T1000 (cell line): ENCODE data around the gene KCNE3.

ENCODE experiments used
- DNase-seq: peaks from one replicate; lab custom pipeline; 2025; ENCODE audit warnings: mixed read lengths; lab: John Stamatoyannopoulos, UW

KCNE3 gene

DNA sequence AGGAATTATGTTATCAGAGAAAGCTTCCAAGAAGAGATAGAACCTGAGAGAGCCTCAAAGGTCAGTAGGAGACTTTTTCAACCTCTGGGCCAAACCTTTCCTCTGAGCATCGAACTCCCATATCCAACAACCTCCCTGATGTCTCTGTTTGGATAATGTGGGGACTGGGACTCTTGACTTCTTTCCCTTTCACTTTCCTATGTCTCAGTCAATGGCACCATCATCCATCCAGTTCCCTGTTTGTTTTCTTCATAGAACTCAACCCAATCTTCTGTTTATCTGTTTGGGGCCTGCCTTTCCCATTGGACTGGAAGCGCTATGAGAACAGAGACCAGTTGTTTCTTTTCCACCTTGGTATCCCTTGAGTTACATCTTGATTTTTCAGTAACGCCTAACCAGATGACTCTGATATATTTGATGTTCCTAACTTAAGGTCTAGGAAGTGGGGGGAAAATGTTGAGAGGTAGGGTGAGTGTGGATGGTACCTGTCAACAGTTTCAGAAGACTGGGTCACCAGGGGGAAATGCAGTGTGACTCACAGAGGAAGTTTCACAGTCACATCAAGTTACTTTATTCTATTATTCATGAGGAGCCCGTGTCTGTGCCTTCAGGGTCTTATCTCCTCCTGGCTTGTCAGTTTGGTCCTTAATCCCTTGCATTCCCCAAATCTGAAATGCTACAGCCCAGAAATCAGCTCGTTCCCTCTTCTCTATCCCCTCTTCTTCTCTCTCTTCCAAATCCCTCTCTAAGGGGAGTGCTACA, 4.5 kb upstream of the KCNE3 start:
- no peak for DNase-seq

DNA sequence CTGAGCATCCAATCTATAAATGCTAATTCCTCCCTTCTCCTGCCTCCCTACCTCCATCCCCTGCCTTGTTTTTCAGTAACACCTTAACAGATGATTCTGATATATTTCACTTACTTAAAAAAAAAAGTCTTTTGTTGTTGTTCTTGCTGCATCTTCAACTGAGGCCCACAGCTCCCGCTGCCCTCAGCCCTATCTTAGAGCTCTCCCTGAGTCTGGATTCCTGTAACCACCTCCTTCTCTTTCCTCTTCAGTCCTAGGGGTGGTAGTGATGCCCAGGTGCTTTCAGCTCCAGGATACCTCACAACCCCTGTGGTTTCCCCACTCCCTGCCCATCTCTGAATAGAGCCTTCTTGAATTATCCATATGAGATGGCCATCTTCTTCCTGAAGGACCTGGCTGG, 3.7 kb upstream of the KCNE3 start:
- DNase-seq, result no peak

DNA sequence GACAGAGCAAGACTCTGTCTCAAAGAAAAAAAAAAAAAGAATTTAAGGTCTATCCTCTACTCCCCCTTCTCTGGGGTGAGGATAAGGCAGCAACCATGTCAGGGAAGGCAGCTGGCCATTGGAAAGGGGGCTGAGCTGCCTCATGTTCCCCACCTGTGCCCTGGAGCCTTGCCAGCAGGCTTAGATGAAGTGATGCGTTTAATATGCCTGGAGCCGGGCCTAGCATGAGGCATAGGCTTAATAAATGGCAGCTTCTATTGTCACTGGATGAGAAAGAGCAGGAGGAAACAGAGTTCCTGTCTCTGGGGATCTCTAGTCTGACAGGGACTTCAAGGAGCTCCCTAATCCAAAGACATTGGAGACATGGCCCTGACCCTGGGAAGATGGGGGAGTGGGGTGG, 3.2 kb upstream of the KCNE3 start:
- DNase-seq, result no peak

DNA sequence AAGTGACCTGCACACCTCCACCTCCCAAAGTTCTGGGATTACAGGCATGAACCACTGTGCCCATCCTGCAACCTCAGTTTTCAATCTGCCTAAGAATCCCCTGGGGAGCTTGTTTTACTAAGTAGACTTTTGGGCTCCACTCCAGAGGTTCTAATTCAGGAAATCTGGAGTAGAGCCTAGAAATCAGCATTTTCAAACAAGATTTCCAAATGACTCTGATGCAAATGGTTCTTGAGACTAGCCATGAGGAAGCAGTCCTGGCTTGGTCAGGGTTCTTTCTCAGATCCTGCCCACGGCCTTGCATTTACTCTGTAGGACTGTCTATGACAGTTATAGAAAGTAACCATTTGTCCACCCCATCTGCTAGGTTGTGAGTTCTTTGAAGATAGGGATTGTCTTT, 1.6 kb upstream of the KCNE3 start:
- DNase-seq, result no peak

DNA sequence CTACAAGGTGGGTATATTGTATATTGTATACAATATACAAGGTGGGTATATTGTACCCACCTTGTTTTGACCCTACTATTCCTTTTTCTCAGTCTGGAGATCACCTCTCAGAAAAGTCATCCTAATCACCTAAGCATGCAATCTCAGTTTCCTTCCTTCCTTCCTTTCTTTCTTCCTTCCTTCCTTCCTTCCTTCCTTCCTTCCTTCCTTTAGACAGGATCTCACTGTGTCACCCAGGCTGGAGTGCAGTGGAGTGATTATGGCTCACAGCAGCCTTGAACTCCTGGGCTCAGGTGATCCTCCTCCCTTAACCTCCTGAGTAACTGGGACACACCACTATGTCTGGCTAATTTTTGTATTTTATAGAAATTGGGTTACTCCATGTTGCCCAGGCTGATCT, 1.2 kb upstream of the KCNE3 start:
- DNase-seq, result no peak

DNA sequence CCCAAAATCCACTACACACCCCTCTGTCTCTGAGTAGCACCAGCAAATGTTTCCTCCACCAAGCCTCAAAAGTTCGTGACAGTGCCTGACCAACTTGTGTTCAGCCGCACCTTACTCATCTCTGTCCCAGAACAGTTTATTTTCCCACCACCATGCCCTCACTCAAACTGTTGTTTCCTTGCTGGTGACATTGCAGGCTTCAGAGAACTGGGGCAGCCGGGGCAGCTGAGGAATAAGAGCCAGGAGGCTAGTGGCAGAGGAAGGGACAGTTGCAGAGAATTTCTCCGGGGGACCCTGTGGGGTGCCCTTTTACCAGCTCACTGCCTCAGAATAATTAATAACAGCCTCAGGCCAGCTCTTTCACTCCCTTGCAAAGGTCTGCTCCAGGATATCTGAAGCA, 709 bp upstream of the KCNE3 start:
- no peak for DNase-seq

DNA sequence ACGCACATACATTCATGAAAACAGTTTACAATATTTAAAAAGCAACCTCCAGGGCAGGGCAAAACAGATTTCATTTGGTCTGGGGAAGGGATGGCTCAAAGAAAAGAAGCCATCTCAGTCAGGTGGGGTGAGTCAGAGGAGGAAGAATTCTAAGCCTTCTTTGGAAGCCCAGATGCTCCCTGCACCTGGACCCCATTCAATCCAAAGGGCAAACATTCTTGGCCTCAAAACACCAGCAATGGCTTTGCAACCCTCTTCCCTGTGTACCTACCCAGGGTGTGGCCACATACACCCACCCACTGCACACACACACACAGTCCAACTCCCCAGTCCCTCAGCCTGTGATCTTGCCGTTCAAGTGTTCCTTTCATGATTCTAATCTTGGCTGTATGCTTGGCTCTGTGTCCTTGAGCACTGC, 2.0 kb downstream of the KCNE3 start:
- DNase-seq, result no peak

DNA sequence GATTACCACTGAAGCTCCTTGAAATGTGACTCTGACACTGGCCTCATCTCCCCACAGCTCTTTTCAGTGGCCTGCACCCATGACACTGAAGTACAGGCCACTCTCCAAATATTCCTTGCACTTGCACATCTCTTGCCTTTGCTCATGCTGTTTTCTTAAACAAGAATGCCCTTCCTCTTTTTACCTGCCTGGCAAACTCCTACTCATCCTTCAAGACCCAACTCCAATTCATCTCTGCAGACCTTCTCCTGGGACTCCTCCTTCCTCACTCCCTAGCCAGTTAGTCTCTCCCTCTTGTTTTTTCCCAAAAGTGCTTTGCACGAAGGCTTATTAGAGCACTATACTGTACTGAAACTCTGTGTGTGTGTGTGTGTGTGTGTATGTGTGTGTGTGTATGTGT, 2.6 kb downstream of the KCNE3 start:
- no peak for DNase-seq

DNA sequence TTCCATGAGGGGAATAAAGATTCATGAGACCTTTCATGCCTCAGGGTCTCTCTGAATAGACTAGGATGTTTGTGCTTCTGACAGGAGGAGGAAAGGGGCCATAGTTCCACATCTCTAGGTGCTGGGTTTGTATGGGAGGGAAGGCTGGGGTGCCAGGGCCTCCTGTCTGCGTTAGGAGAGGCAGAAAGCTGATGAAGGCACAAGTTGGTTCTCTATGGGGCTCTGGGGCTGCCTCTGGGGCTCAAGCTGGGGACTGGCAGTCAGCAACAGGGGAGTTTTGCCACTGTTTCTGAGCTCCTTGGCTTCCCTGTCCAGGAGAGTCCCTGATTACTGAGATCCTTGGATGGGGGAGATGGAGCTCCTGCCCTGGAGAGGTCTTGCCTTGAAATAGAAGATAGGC, 4.1 kb downstream of the KCNE3 start:
- no peak for DNase-seq

DNA sequence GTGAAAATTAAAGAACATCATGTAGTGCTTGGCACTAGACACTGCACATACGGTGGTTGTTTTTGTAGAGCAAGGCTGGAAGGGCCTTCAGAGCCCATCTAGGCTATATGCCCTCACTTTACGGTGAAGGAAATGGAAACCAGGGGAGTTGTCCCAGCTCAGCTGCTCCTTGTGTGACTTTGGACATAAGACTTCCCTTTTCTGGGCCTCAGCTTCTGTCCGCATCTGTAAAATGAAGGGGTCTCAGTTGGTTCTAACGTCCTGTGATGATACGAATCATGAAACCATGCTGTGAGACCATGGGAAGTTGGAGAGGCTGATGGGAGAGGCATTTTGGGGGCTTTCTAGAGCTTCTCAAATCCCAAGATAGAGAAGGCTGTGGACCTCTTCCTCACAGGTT, 4.7 kb downstream of the KCNE3 start:
- DNase-seq, result no peak

DNA sequence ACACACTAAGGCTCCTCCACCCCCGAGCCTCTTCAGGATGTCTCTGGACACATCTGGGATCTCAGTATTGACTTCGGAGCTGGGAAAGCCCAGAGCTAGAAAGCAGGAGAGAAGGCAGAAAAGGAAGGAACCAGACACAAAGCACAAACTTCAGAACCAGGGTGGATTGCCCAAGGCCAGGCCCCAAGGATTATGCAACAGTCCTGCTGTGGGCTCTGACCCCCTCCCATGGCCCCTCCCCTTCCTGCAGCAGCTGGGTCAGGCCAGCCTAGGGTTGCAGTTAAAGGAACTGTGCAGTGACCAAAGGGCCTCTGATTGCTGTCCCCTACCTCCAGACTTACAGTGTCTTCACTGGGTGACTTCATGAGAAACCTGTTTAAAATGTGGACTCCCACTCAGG, 5.3 kb downstream of the KCNE3 start:
- DNase-seq, result no peak

DNA sequence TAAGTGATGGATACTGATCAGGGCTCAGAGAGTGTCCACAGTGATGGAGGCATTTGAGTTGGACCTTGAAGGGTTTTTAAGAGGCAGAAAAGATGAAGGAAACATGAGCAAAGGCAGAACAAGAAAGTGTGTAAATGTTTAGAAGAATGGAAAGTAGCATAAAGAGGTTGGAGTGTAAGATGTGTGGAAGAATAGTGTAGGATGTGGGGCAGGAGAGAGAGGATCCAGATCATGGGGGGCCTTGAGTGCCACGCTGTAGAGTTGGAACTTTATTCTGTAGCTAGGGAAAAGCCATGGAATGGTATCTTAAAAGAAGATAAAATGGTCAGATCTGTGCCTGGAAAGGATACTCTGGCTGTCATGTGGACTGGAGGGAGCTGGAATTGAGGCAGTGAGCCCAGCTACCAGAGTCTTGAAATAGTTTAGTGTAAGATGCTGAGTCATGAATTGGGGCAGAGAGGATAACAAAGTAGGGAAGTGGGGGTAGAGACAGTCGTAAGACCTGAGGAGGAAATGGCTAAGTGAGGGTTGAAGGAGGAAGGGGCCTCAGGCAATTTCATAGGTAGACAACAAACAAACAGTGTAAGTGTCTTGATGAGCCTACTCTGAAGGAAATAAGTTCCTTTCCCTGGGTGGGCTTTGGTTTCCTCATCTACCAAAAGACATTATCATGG, 6.7 kb downstream of the KCNE3 start:
- no peak for DNase-seq

DNA sequence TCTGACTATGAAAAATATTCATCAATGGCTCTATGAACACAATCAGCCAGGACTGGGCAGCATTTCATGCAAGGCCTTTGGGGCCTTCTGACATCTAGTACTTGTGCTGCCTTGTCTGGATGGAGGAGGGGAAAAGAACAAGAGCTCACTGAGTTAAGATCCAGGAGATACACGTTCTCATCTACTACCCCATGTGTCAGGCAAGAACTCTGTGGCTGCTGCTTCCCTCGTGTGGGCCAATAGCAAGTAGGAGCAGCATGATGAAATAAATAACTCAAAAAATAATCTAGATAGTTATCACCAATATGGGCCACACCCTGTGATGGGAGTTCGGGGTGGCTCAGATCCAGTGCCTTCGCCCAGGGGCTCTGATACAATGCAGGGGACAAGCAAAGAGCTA, 7.3 kb downstream of the KCNE3 start:
- no peak for DNase-seq

DNA sequence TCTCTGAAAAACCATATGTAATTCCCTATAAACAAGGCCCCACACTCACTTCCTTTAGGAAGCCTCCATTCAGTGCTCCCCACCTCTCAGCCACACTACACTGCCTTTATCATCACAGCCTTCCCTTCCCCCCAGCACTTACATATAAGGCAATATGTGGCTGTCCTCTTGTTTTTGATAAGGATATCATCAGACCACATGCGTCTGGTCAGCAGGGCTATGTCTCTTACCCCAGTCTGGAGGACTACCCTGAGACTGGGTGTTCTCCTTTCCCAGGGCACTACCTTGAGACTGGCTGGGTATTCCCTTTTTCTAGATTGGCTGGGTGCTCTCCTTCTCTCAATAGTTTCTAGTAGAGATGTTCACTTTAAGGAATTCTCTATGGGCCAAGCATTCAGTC, 7.8 kb downstream of the KCNE3 start:
- DNase-seq, result no peak

DNA sequence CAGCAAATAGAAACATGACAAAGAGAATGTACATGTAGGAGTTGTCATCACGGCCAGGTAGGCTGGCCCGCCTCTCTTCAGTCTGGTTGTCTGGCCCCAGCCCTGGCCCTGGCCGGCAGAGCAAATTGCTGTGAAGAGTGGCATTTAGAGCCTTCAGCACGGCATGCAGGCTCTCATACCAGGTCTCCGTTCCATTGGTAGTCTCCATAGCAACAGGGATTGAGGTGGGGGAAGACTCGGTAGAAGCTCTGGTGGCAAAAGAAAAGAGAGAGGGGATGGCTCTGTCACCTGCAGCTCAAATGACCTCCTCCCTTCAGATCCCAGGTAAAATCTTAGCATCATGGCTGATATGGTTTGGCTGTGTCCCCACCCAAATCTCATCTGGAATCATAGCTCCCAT, 10.0 kb downstream of the KCNE3 start:
- DNase-seq, result no peak

DNA sequence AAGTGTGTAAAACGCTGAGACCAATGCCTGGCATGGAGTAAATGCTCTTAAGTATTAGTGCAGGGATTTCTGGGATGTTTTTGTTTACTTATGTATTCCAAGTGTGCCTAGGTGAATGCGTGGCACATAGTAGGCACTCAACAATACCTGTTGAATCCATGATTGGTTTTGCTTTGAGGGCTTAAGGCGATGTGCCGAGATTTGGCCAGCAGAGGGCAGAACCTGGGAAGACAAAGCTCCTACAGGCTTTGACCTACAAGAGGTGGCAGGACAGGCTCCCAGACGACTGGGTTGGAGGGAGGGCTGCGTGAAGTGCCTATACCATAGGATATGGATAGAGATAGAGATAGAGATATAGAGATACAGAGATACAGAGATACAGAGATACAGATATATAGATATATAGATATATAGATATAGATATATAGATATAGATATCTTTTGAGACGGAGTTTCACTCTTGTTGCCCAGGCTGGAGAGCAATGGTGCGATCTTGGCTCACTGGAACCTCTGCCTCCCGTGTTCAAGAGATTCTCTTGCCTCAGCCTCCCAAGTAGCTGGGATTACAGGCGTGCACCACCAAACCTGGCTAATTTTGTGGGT, 13.9 kb downstream of the KCNE3 start:
- DNase-seq, result peak; percentile 9

DNA sequence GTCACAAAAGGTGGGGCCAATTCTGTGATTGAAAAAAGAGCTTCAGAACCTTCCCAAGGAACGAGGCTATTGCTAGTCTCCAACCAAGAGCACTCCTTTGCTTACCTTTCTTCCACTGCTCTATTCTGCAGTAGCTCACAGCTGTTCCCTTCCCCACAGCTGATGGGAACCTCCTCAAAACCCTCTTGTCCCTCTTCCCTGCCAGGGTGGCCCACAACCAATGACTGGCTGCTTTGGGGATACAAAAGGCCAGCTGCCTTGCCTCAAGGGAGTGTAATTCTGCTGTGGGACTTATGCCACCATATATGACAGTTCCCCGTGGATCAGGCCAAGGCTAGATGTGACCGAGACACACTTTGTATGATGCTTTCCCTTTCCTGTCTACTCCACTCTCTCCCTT, 15.0 kb downstream of the KCNE3 start:
- DNase-seq, result no peak

DNA sequence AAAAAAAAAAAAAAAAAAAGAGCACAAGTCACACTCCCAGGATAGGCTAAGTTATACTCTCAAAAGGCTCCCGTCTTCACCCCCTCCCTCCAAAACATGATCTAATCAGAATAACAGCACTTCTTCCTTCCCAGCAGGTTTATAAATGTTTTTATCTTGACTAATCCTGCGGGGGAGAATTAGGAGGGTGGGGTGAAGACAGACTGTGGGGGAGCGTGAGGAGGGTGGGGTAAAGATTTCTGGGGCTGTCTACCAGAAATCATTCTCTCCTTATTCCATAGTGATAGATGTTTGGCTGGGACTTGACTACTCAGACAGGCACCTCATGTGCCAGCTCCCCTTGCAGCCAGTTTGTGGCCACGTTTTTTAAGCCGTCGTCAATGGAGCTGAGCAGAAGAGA, 17.0 kb downstream of the KCNE3 start:
- no peak for DNase-seq

DNA sequence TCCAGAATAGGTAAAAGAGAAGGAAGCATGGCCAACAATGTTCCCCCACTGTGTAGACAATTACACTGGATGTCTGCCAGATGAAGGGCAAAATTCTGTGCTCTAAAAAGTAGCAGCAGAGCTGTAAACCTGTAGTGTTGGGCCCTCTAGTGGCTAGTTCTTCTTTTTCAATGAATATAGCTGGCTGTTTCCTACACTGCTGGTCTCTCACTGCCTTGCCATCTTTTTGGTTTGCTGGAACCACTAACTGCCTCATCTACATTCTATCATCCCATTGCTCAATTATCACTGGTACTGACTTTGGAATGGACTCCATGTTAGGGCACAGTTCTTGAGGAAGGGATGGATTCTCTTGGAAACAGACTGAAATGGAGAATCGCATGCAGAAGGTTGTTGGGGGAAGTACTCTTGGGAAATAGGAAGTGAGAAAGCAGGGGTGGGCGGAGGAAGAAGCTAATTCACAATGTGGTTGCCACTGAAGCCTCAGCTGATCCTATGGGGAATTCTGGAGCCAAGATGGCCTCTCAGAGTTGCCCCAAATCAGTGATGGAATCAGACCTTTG, 17.9 kb downstream of the KCNE3 start:
- peak; percentile 34 for DNase-seq

DNA sequence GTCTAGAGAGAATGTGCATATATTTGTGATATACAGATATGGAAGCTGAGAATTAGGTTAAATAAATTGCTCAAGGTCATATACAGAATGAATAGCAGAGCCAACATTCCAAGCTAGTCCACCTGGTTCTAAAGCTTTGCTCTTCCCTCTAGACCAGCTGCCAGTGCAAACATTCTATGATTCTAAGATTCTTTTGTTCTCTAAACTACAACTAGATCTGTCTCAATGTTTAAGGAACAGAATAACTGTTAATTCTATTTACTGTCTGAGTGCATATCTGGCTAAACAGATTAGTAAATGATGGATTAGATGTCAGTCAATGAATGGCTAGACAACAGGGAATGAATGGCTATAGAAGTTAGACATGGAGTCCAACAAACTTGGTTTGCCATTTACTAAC, 19.6 kb downstream of the KCNE3 start:
- no peak for DNase-seq

DNA sequence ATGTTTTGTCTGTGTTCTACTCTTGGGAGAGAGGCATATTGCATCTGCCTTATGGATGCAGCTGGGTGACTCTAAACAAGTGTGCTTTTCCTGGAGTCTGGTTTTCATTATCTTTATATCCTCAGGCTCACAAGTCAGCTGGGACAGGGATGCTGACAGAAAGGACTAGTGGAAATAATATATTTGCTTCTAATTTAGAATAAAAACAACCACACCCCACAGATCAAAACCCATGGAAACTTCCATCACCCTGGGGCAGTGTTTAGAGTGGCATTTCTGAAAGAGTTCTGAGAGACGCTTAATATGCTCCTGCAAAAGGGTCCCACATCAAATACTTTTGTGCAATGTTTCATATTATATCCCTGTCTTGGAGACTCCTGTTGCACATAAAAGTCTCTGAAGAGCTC, 20.8 kb downstream of the KCNE3 start:
- no peak for DNase-seq

DNA sequence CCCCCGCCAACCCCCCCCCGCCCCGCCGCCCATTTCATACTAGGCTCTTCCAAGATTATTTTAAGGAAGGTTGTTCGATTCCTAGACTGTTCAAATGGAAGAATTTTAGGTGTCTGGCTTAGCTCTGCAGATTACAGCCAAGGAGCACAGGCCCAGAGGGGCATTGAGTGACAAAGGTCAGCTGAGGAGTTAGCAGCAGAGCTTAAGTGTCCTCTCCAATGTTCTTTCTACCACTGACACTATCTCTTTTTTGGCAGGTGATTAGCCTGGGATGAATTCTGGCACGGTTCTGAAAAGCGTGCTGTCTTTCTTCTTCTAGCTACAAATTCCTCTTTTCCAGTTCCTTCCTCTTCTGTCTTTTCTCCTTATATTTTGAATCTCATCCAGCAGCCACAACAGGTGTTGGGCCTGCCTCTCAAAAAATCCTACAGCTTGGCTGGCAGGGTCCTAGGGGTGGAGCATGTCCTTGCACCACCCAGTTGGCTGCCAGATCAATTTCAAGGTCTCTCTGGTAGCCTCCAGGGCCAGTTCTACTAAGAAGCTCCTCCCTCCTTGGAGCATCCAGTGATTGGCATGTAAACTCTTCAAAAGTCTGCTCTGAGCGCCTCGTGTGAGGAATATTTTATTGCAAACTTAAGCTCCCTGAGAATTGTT, 23.0 kb downstream of the KCNE3 start:
- no peak for DNase-seq
